CD14-positive monocyte (primary cell): ENCODE results near the gene SNAP25. TPM values are rescaled to one million over a fixed set of nuclear protein-coding genes. Genes with fewer than 3 reads are reported as not detected.

Experiments
- DNase-seq, 3 donors: peaks; one replicate each; pipeline ENCODE4 v3.0.0-alpha.2; 2011 to 2022
- H2AFZ ChIP-seq: 2 replicates; pipeline ENCODE4 v1.6.0; 2012; ENCODE audit warnings: mild to moderate bottlenecking, low read depth, low read length, inconsistent platforms; ENCODE audit not compliant: insufficient read depth, poor library complexity, severe bottlenecking
- H3K27ac ChIP-seq, 2 donors: 1 replicate in 1 of 2; 2 replicates in 1 of 2; pipeline ENCODE4 v1.5.1; 2012 to 2013; ENCODE audit warnings: low read length in 2 of 2, control low read depth in 1 of 2, inconsistent platforms in 1 of 2, low read depth in 1 of 2, mild to moderate bottlenecking in 1 of 2
- H3K27me3 ChIP-seq, 2 donors: one replicate each; pipeline versions ENCODE4 v1.6.0 to v1.6.1; 2011 to 2013; ENCODE audit warnings: low read length in 2 of 2; ENCODE audit not compliant: control insufficient read depth in 2 of 2, insufficient read depth in 2 of 2
- H3K36me3 ChIP-seq, 2 donors: replicated peaks in 1 of 2; 1 replicate in 1 of 2; 2 replicates in 1 of 2; pipeline versions ENCODE4 v1.5.1 to v1.6.1; 2012 to 2013; ENCODE audit warnings: low read length in 2 of 2, control low read depth in 1 of 2, inconsistent platforms in 1 of 2, mild to moderate bottlenecking in 1 of 2; ENCODE audit not compliant: insufficient read depth in 2 of 2, control insufficient read depth in 1 of 2
- H3K4me1 ChIP-seq, 2 donors: 1 replicate in 1 of 2; 2 replicates in 1 of 2; pipeline versions ENCODE4 v1.5.1 to v1.6.1; 2012 to 2013; ENCODE audit warnings: low read length in 2 of 2, control low read depth in 1 of 2, inconsistent platforms in 1 of 2, mild to moderate bottlenecking in 1 of 2, moderate library complexity in 1 of 2; ENCODE audit not compliant: insufficient read depth in 2 of 2, control insufficient read depth in 1 of 2
- H3K4me2 ChIP-seq: replicated peaks from 2 replicates; pipeline ENCODE3; 2012; ENCODE audit warnings: low read length, moderate library complexity, mild to moderate bottlenecking; ENCODE audit not compliant: poor library complexity, severe bottlenecking; ENCODE audit errors: extremely low read depth
- H3K4me3 ChIP-seq, 3 experiments: fragments of 200-600 bp in 1 of 3; sonication (generic) in 1 of 3; replicated peaks in 1 of 3; 1 replicate in 2 of 3; 2 replicates in 1 of 3; pipeline ENCODE4 v1.5.1; 2011 to 2013; ENCODE audit warnings: low read length in 3 of 3, mild to moderate bottlenecking in 3 of 3, control low read depth in 2 of 3, low read depth in 2 of 3, inconsistent platforms in 1 of 3, moderate library complexity in 1 of 3
- H3K79me2 ChIP-seq: 2 replicates; pipeline ENCODE4 v1.6.0; 2012; ENCODE audit warnings: mild to moderate bottlenecking, control low read depth, inconsistent platforms, low read length, moderate library complexity; ENCODE audit not compliant: insufficient read depth
- H3K9ac ChIP-seq: 2 replicates; pipeline ENCODE4 v1.6.0; 2017; ENCODE audit warnings: low read length, mild to moderate bottlenecking; ENCODE audit not compliant: insufficient read depth, poor library complexity, severe bottlenecking
- H3K9me3 ChIP-seq, 2 donors: replicated peaks in 1 of 2; 1 replicate in 1 of 2; 2 replicates in 1 of 2; pipeline versions ENCODE4 v1.5.1 to v1.6.1; 2012 to 2013; ENCODE audit warnings: low read length in 2 of 2, control low read depth in 1 of 2; ENCODE audit not compliant: control insufficient read depth in 1 of 2, insufficient read depth in 1 of 2
- H4K20me1 ChIP-seq: 2 replicates; pipeline ENCODE4 v1.6.0; 2012; ENCODE audit warnings: mild to moderate bottlenecking, low read length, control low read depth, moderate library complexity; ENCODE audit not compliant: insufficient read depth
- H3K27ac Mint-ChIP-seq, 7 donors: one replicate each; pipeline ENCODE4 v1.8.0; 2020; ENCODE audit warnings: mild to moderate bottlenecking in 7 of 7, mixed read lengths in 7 of 7, moderate library complexity in 6 of 7, inconsistent platforms in 2 of 7
- H3K27me3 Mint-ChIP-seq, 3 donors: one replicate each; pipeline ENCODE4 v1.8.0; 2021 to 2022; ENCODE audit warnings: low read depth in 3 of 3, mild to moderate bottlenecking in 3 of 3, mixed read lengths in 3 of 3, moderate library complexity in 3 of 3, inconsistent platforms in 1 of 3
- H3K36me3 Mint-ChIP-seq, 2 donors: one replicate each; pipeline ENCODE4 v1.8.0; 2020; ENCODE audit warnings: mixed read lengths in 2 of 2, inconsistent platforms in 1 of 2, mild to moderate bottlenecking in 1 of 2
- H3K4me1 Mint-ChIP-seq: one replicate; pipeline ENCODE4 v1.8.0; 2020; ENCODE audit warnings: mild to moderate bottlenecking, mixed read lengths
- H3K4me3 Mint-ChIP-seq, 2 donors: one replicate each; pipeline ENCODE4 v1.8.0; 2020; ENCODE audit warnings: mild to moderate bottlenecking in 2 of 2, mixed read lengths in 2 of 2, moderate library complexity in 1 of 2
- H3K9me3 Mint-ChIP-seq, 7 donors: one replicate each; pipeline ENCODE4 v1.8.0; 2020 to 2022; ENCODE audit warnings: mixed read lengths in 7 of 7, mild to moderate bottlenecking in 6 of 7, moderate library complexity in 6 of 7, inconsistent platforms in 2 of 7
- CTCF ChIP-seq: fragments of 200-600 bp; IDR thresholded peaks from one replicate; pipeline ENCODE4 v1.8.0; 2022; ENCODE audit warnings: antibody characterized with exemption, mild to moderate bottlenecking
- WGBS: methylation state at CpG from one replicate; pipeline ENCODE4 v1.1.5; 2013; ENCODE audit warnings: missing lambda C conversion rate; ENCODE audit not compliant: insufficient coverage; 5-methylcytosine and 5-hydroxymethylcytosine counted together
- intact Hi-C, 2 donors: fragments of 100-400 bp; cut with micrococcal nuclease; formaldehyde crosslinking; loops; one replicate each; pipeline versions ENCODE4 v1.15.0 to v1.15.1; 2023
- polyA plus RNA-seq, 3 donors: library from polyadenylated mRNA; depleted of rRNA in 1 of 3; unstranded in 2 of 3; stranded (reverse) in 1 of 3; fragments of 300-500 nt in 2 of 3; fragments of >200 nt in 1 of 3; fragmentation: Illumina TruSeq in 2 of 3; gene quantifications; 1 replicate in 2 of 3; 2 replicates in 1 of 3; pipeline ENCODE4 v1.2.3, GENCODE V29; 2012 to 2021

SNAP25 gene
- polyA plus RNA-seq, 3 donors: not detected

GRCh38 chr20:10276878-10277580 lies 58.4 kb downstream of the SNAP25 start:
- H3K79me2 ChIP-seq: no peaks in the 10 kb centered on the region
- H2AFZ ChIP-seq: no peak overlapping the region
- H3K4me2 ChIP-seq: no peak overlapping the region
- H3K36me3 Mint-ChIP-seq: no peaks in the 10 kb centered on the region
- no peak for DNase-seq
- H3K27ac ChIP-seq: no peak overlapping the region
- no peaks in the 10 kb centered on the region for H4K20me1 ChIP-seq
- intact Hi-C loops: no loop called here
- no peaks in the 10 kb centered on the region for H3K4me1 Mint-ChIP-seq
- H3K36me3 ChIP-seq: no peaks in the 10 kb centered on the region
- no peak overlapping the region for H3K4me3 Mint-ChIP-seq
- peaks cover 0 to 4% (median 1%) of the 10 kb centered on the region in 3 donors for H3K27me3 Mint-ChIP-seq
- peaks cover 0 to 3% (median 0%) of the 10 kb centered on the region in 7 donors for H3K9me3 Mint-ChIP-seq
- no peak for TF ChIP-seq CTCF
- H3K9ac ChIP-seq: no peak overlapping the region
- H3K4me3 ChIP-seq: no peak overlapping the region
- WGBS: 100% methylated on average over 1 of the region's 6 CpGs
- no peaks in the 10 kb centered on the region for H3K4me1 ChIP-seq
- no peaks in the 10 kb centered on the region for H3K9me3 ChIP-seq
- no peaks in the 10 kb centered on the region for H3K27me3 ChIP-seq
- no peak overlapping the region for H3K27ac Mint-ChIP-seq

GRCh38 chr20:10277616-10278015 lies 59.0 kb downstream of the SNAP25 start:
- no peak overlapping the region for H3K4me3 Mint-ChIP-seq
- no peaks in the 10 kb centered on the region for H3K36me3 ChIP-seq
- no peak for DNase-seq
- no CpG with 5 or more reads among the region's 4 CpGs for WGBS
- H3K4me1 Mint-ChIP-seq: no peaks in the 10 kb centered on the region
- TF ChIP-seq CTCF: no peak
- H3K4me3 ChIP-seq: no peak overlapping the region
- no peaks in the 10 kb centered on the region for H3K4me1 ChIP-seq
- no peak overlapping the region for H3K27ac ChIP-seq
- no peaks in the 10 kb centered on the region for H4K20me1 ChIP-seq
- no peak overlapping the region for H3K9ac ChIP-seq
- no peaks in the 10 kb centered on the region for H3K79me2 ChIP-seq
- H2AFZ ChIP-seq: no peak overlapping the region
- intact Hi-C loops: no loop called here
- no peaks in the 10 kb centered on the region for H3K27me3 ChIP-seq
- H3K9me3 Mint-ChIP-seq: peaks cover 0 to 4% (median 0%) of the 10 kb centered on the region in 7 donors
- no peak overlapping the region for H3K27ac Mint-ChIP-seq
- H3K36me3 Mint-ChIP-seq: no peaks in the 10 kb centered on the region
- H3K4me2 ChIP-seq: no peak overlapping the region
- peaks cover 0 to 4% (median 1%) of the 10 kb centered on the region in 3 donors for H3K27me3 Mint-ChIP-seq
- no peaks in the 10 kb centered on the region for H3K9me3 ChIP-seq
